Pons (tissue), 1 donor: ENCODE results near the gene STX4.

ENCODE experiments used
- DNase-seq: peaks from one replicate; pipeline ENCODE4 v3.0.0-alpha.2; 2016; ENCODE audit warnings: low spot score

STX4 gene, protein sequence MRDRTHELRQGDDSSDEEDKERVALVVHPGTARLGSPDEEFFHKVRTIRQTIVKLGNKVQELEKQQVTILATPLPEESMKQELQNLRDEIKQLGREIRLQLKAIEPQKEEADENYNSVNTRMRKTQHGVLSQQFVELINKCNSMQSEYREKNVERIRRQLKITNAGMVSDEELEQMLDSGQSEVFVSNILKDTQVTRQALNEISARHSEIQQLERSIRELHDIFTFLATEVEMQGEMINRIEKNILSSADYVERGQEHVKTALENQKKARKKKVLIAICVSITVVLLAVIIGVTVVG

GRCh38 chr16:31032736-31033708 is at the start of gene STX4:
Gene STX4, plus strand, starts transcription at chr16:31033558. Its CDS starts 248 bp downstream, at chr16:31033806.
- DNase-seq = peak; percentile 99

DNA sequence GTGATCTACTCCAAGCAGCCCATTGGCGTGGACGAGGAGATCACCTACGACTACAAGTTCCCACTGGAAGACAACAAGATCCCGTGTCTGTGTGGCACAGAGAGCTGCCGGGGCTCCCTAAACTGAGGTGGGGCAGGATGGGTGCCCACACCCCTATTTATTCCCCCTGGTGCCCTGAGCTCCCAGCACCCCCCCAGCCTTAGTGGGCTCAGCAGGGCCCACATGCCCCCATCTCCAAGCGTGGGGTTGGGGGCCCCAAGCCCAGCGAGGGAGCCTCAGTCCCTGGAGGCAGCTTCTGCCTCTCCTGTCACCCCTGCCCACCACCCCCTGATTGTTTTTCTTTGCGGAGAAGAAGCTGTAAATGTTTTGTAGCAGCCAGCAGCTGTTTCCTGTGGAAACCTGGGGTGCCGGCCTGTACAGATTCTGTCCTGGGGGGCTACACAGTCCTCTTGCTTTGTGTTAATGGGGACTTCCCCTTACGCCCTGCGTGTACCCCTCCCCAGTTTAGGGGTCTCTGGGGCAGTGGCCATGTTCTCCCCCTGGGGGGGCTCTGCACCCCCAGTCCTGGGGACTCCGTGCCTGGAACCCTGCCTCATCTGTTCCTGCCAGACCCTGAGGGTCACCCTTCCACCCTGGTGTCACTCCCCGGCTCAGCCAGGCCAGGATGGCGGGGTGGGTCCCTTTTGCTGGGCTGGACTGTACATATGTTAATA is 49.3 kb upstream of the STX4 start:
- DNase-seq = no peak

- peak; percentile 58 for DNase-seq
Measured at GRCh38 chr16:30984669-30985400, 48.5 kb upstream of the STX4 start, which contains the start of gene HSD3B7. Gene HSD3B7, plus strand, starts transcription at chr16:30985207. Its CDS starts 452 bp downstream, at chr16:30985659.

DNA sequence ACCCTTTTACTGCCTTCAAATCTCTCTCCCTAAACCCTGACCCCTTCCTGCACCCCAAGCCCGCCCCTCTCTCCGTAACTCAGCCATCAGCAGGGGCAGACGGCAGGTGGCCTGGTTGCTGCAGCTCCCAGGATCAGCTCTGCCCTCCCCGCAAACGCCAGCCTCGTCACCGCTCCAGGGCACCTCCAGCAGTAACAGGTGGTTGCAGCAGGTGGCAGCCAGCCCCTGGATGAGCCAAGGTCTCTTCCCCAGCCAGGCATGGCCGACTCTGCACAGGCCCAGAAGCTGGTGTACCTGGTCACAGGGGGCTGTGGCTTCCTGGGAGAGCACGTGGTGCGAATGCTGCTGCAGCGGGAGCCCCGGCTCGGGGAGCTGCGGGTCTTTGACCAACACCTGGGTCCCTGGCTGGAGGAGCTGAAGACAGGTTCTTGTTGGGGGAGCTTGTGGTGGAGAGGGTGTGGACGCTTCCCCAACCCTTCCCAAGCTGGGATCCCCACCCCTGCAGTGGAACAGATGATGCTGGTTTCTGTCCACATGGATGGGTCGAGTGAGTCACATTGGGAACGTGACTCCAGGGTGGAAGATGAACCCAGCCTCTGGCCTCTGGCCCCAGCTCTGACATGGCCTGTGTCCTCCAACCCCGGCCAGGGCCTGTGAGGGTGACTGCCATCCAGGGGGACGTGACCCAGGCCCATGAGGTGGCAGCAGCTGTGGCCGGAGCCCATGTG is 47.8 kb upstream of the STX4 start:
- no peak for DNase-seq

- DNase-seq = no peak
Measured at GRCh38 chr16:30986129-30986991, 47.0 kb upstream of the STX4 start.

GRCh38 chr16:30987581-30988190 is 45.7 kb upstream of the STX4 start:
- no peak for DNase-seq

DNA sequence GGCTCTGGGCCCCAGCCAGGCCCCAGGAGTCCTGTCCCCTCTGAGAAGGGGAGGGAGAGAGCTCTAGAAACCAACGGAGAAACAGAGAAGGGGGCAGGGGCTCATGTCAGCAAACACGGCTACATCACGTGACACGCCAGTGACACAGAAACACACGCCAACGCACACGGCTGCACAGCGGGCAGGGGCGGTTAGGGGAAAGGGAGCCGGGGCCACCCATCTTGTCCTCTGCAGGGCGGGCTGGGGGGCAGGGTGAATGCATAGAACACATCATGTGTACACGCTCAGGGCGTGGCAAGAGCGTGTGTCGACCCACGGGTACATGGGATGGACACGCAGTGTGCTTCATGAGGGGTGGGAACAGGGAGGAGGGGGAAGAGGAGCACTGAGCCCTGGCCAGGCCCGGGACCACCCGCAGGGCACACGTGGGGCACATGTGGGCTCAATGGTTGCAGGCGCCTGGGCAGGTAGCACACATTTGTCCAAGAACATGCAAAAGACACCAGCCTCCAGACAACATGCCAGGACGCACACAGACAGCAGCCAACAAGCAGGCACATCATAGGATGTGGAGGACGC is 43.8 kb upstream of the STX4 start:
- no peak for DNase-seq

DNA sequence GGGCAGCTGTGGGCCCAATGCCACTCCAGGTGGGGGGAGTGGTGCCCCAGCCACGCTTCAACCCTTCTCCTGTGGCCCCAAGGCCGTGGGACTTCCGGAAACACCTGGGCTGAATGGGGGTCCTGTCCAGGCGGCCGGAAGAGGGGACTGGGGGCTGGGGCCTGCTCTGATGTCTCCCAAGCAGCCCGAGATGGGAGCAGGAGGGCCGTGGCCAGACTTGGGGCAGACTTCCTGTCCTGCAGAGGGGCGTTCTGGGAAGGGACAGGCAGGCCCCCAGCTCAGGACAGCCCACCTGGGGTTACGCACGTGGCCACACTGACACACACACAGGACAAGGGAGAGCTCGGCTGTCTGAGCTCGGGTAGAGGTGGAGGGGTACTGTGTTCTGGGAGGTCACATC is 43.3 kb upstream of the STX4 start:
- DNase-seq = no peak

DNA sequence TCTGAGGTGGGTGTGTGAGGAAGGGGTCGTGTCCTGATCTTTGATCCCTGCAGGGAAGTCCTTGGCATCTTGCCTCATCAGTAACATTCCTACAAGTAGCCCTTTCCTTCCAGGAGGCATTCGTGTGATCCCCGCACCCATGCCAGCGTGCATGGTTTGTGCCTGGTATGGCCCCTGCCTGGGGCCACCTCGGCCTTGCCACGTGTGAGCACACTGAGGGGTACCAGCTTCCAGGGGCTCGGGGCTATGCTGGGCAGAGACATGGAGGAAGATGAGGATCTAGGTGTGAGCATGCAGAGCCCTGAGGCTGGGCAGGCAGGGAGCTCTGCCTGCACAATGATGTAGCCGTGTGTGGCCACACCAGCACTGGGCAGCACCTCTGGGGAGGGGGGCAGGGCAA is 42.3 kb upstream of the STX4 start:
- DNase-seq = no peak

GRCh38 chr16:30992276-30992780 is 41.0 kb upstream of the STX4 start:
- no peak for DNase-seq

- no peak for DNase-seq
Measured at GRCh38 chr16:30992931-30993816, 40.2 kb upstream of the STX4 start.

DNA sequence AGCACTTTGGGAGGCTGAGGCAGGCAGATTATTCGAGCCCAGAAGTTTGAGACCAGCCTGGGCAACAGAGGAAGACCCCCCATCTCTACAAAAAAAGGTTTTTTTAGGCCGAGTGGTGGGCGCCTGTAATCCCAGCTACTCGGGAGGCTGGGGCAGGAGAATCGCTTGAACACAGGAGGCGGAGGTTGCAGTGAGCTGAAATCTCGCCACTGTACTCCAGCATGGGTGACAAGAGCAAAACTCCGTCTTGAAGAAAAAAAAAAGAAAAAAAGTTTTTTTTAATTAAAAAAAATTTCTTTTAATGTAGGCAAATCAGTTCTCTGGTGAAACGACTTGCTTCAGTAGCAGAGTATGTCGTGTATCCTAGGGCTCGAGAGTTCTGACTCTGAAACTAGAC is 37.4 kb upstream of the STX4 start:
- no peak for DNase-seq

DNA sequence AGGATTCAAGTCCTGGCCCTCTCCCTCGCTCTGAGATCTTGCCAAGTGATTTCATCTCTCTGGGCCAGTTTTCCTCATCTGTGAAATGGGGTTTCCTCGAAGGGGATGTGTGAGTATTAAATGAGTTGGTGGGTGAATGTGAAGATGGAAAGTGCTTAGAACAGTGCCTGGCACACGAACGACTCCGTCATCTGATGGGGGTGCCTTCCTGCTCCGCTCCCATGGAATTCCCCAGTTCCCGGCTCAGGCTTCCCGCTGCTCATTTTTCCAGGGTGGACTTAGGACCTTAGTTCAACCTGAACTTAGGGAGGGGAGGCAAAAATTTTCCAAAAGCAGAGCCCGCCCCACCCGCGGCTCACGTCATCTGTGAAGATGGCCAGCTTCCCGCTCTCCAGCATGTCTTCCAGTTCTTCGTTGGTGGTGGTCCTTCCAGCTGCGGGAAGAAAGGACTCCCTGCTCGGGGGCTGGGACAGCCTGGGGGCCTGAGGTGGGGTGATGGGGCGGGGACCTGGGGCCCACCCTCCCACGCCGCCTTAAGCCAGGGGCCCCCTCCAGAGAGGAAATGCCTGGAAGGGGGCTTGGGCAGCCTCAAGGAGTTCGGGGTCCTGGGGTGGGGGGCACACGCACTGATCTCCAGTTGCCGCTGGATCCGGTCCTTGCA is 36.9 kb upstream of the STX4 start:
- DNase-seq = no peak

- peak; percentile 24 for DNase-seq
Measured at GRCh38 chr16:30996985-30997724, 36.2 kb upstream of the STX4 start.

GRCh38 chr16:30997725-30998711 is 35.3 kb upstream of the STX4 start:
- DNase-seq = no peak
